HepG2 (cell line): ENCODE measurements around the gene PRKAR1A. TPM values are rescaled to one million over a fixed set of nuclear protein-coding genes. Genes with fewer than 3 reads are reported as not detected.

Experiments
- ATAC-seq: fragments of 200-7000 bp; cut with Tn5 transposase; 3 replicates; pipeline ENCODE4 v1.9.1; 2020; ENCODE audit warnings: mild to moderate bottlenecking, moderate library complexity
- BruUV-seq: library from RNA; stranded (reverse); fragments of 400-500 nt; replicated peaks from 2 replicates; lab custom pipeline; 2021; lab: Mats Ljungman, UMichigan
- CTCF ChIA-PET: fragments of 300-600 bp; formaldehyde crosslinking; extraction: SDS; loops from one replicate; lab custom pipeline; 2021; ENCODE audit warnings: low total read pairs, inconsistent platforms, low intra/inter-chr PET ratio; lab: Yijun Ruan, JAX
- POLR2A ChIA-PET: fragments of 350-600 bp; sonication (Branson Sonifier 250); formaldehyde crosslinking; loops from one replicate; lab custom pipeline; 2020; ENCODE audit warnings: antibody characterized with exemption, inconsistent platforms; lab: Yijun Ruan, JAX
- DNase-seq: peaks from one replicate; pipeline ENCODE4 v3.0.0-alpha.2; 2015; ENCODE audit warnings: low spot score
- FAIRE-seq: peaks from 3 replicates; lab custom pipeline; 2011; peaks lifted over from hg19 to GRCh38; lab: Jason Lieb, UNC
- H2AFZ ChIP-seq: one replicate; pipeline ENCODE4 v1.6.1; 2011; ENCODE audit warnings: low read length, inconsistent platforms
- H3K27ac ChIP-seq: fragments of 300-600 bp; 3 replicates; pipeline ENCODE4 v1.8.0; 2011; ENCODE audit warnings: mixed run types, mild to moderate bottlenecking, mixed read lengths, low read length, inconsistent platforms; ENCODE audit not compliant: insufficient read depth; ENCODE audit errors: extremely low read length
- H3K27me3 ChIP-seq, 2 experiments: fragments of 200-600 bp in 1 of 2; 2 replicates in 1 of 2; 3 replicates in 1 of 2; pipeline versions ENCODE4 v1.6.0 to v1.8.0; 2011; ENCODE audit warnings: low read length in 2 of 2, mild to moderate bottlenecking in 2 of 2, moderate library complexity in 2 of 2, inconsistent platforms in 1 of 2; ENCODE audit not compliant: insufficient read depth in 2 of 2, control insufficient read depth in 1 of 2
- H3K36me3 ChIP-seq, 2 experiments: fragments of 200-600 bp in 1 of 2; replicated peaks in 1 of 2; 2 replicates in 1 of 2; 3 replicates in 1 of 2; pipeline versions ENCODE4 v1.5.1 to v1.8.0; 2011; ENCODE audit warnings: low read length in 2 of 2, inconsistent platforms in 1 of 2; ENCODE audit not compliant: insufficient read depth in 2 of 2, control insufficient read depth in 1 of 2
- H3K4me1 ChIP-seq: 2 replicates; pipeline ENCODE4 v1.5.1; 2012; ENCODE audit warnings: low read length, inconsistent platforms; ENCODE audit not compliant: insufficient read depth
- H3K4me2 ChIP-seq: 2 replicates; pipeline ENCODE4 v1.6.0; 2011; ENCODE audit warnings: low read depth, low read length, inconsistent platforms
- H3K4me3 ChIP-seq, 3 experiments: fragments of 200-600 bp in 1 of 3; sonication (generic), shearing (Covaris generic) in 1 of 3; replicated peaks in 1 of 3; 2 replicates each; pipeline ENCODE4 v1.5.1; 2011 to 2016; ENCODE audit warnings: low read length in 3 of 3, inconsistent platforms in 2 of 3, low read depth in 2 of 3, mild to moderate bottlenecking in 2 of 3, control low read depth in 1 of 3, mixed read lengths in 1 of 3; ENCODE audit not compliant: insufficient read depth in 1 of 3
- H3K79me2 ChIP-seq: one replicate; pipeline ENCODE4 v1.6.1; 2011; ENCODE audit warnings: low read length, inconsistent platforms; ENCODE audit not compliant: insufficient read depth
- H3K9ac ChIP-seq: 2 replicates; pipeline ENCODE4 v1.6.0; 2011; ENCODE audit warnings: mild to moderate bottlenecking, low read depth, low read length, inconsistent platforms; ENCODE audit not compliant: insufficient read depth
- H3K9me3 ChIP-seq: 2 replicates; pipeline ENCODE4 v1.5.1; 2012; ENCODE audit warnings: mild to moderate bottlenecking, low read length
- H4K20me1 ChIP-seq: 2 replicates; pipeline ENCODE4 v1.6.0; 2011; ENCODE audit warnings: inconsistent platforms, mild to moderate bottlenecking, low read length, moderate library complexity; ENCODE audit not compliant: insufficient read depth
- AHDC1 ChIP-seq: sonication (generic); formaldehyde crosslinking; IDR thresholded peaks from 2 replicates; pipeline ENCODE4 v1.5.1; 2020; ENCODE audit warnings: mild to moderate bottlenecking, missing genetic modification reagents, borderline replicate concordance
- CSRNP2 ChIP-seq: sonication (generic); formaldehyde crosslinking; conservative IDR thresholded peaks from 2 replicates; pipeline ENCODE4 v1.8.0; 2022; ENCODE audit warnings: low read depth, missing genetic modification reagents
- HNRNPH1 ChIP-seq: fragments of 200-400 bp; formaldehyde crosslinking; optimal IDR thresholded peaks from 2 replicates; pipeline ENCODE3; 2017; ENCODE audit warnings: mild to moderate bottlenecking, low read depth, low read length
- JDP2 ChIP-seq: sonication (generic); formaldehyde crosslinking; IDR thresholded peaks from 2 replicates; pipeline ENCODE4 v1.8.1; 2022; ENCODE audit warnings: missing genetic modification reagents, borderline replicate concordance
- MED8 ChIP-seq: sonication (generic); formaldehyde crosslinking; IDR thresholded peaks from 2 replicates; pipeline ENCODE4 v1.8.1; 2023; ENCODE audit warnings: mild to moderate bottlenecking, missing genetic modification reagents; ENCODE audit not compliant: insufficient replicate concordance
- NR1H2 ChIP-seq: sonication (generic); formaldehyde crosslinking; IDR thresholded peaks from 2 replicates; pipeline ENCODE4 v1.8.1; 2022; ENCODE audit warnings: low read depth, missing genetic modification reagents, borderline replicate concordance
- RAD51 ChIP-seq: fragments of 450-650 bp; IDR thresholded peaks from 2 replicates; pipeline ENCODE4 v1.6.1; 2016; ENCODE audit warnings: borderline replicate concordance
- ZNF713 ChIP-seq: sonication (generic); formaldehyde crosslinking; IDR thresholded peaks from 2 replicates; pipeline ENCODE4 v1.4.0; 2020; ENCODE audit warnings: mild to moderate bottlenecking, missing genetic modification reagents
- ZNF75D ChIP-seq: sonication (generic); formaldehyde crosslinking; IDR thresholded peaks from 2 replicates; pipeline ENCODE4 v1.8.1; 2023; ENCODE audit warnings: missing genetic modification reagents, mild to moderate bottlenecking, borderline replicate concordance
- ZNF839 ChIP-seq: sonication (generic); formaldehyde crosslinking; IDR thresholded peaks from 2 replicates; pipeline ENCODE4 v1.4.0; 2020; ENCODE audit warnings: missing genetic modification reagents, mild to moderate bottlenecking, borderline replicate concordance
- ZSCAN29 ChIP-seq: sonication (generic); formaldehyde crosslinking; conservative IDR thresholded peaks from 2 replicates; pipeline ENCODE4 v1.4.0; 2020; ENCODE audit warnings: mild to moderate bottlenecking, missing genetic modification reagents
- WGBS: methylation state at CpG from one replicate; pipeline ENCODE4 v1.1.6; 2017; ENCODE audit warnings: low lambda C conversion rate; 5-methylcytosine and 5-hydroxymethylcytosine counted together
- in situ Hi-C: cut with HindIII; loops from 2 replicates; pipeline ENCODE4 v1.10.0; 2017; ENCODE audit warnings: low pct_unique_long_range_greater_than_20kb; ENCODE audit not compliant: extremely low pct_ligation_motif_present
- intact Hi-C: fragments of 100-400 bp; cut with micrococcal nuclease; formaldehyde crosslinking; loops from one replicate; pipeline ENCODE4 v1.10.0; 2022; ENCODE audit not compliant: unreplicated experiment
- polyA plus RNA-seq, 8 experiments: library from polyadenylated mRNA; depleted of rRNA in 3 of 8; stranded (reverse) in 7 of 8; unstranded in 1 of 8; fragments of >200 nt; fragmentation: Illumina TruSeq in 4 of 8; extraction: Trizol in 4 of 8; gene quantifications; 2 replicates each; pipeline versions ENCODE4 v1.2.1 to v1.2.3, GENCODE V29; 2011 to 2016; ENCODE audit warnings: low read depth in 4 of 8, missing spikeins in 1 of 8, mixed read lengths in 1 of 8; ENCODE audit not compliant: insufficient read depth in 1 of 8
- total RNA-seq, 5 experiments: library from RNA; depleted of rRNA; stranded (reverse); fragments of >200 nt; fragmentation: Illumina TruSeq; extraction: Trizol; gene quantifications; 2 replicates each; pipeline ENCODE4 v1.2.3, GENCODE V29; 2016; ENCODE audit warnings: low read depth in 1 of 5

PRKAR1A gene
- total and polyA plus RNA-seq, 2 of the 13 experiments (the other 11 are each of a cell fraction or from before 2014, with no cell fraction given) = 265 to 266 TPM

- H4K20me1 ChIP-seq = no peaks in the 10 kb centered on the region
- in situ Hi-C loops = no loop called here
- no peaks in the 10 kb centered on the region for H3K9me3 ChIP-seq
- TF ChIP-seq NR1H2 (no peak), ZSCAN29 (CRISPR knock-in tag) (no peak), MED8 (CRISPR knock-in tag) (no peak), JDP2 (CRISPR knock-in tag) (no peak), ZNF713 (no peak), AHDC1 (CRISPR knock-in tag) (no peak), ZNF839 (CRISPR knock-in tag) (no peak), RAD51 (no peak), ZNF75D (CRISPR knock-in tag) (no peak), CSRNP2 (no peak), HNRNPH1 (no peak)
- ChIA-PET POLR2A (no interaction called here), CTCF (no interaction called here)
- no peak for DNase-seq
- H3K79me2 ChIP-seq = no peaks in the 10 kb centered on the region
- H3K9ac ChIP-seq = no peak overlapping the region
- WGBS = 86% methylated on average over 4 of the region's 4 CpGs
- H2AFZ ChIP-seq = no peak overlapping the region
- BruUV-seq = no TSS peak
- FAIRE-seq = no peak
- no peaks in the 10 kb centered on the region for H3K36me3 ChIP-seq
- peaks cover 44% of the 10 kb centered on the region for H3K4me1 ChIP-seq
- intact Hi-C loops = no loop called here
- no peaks in the 10 kb centered on the region for H3K27me3 ChIP-seq
- no peak overlapping the region for H3K4me2 ChIP-seq
- H3K27ac ChIP-seq = no peak overlapping the region
- ATAC-seq = no peak
- no peak overlapping the region for H3K4me3 ChIP-seq
Measured at GRCh38 chr17:68489919-68490318, 22.3 kb upstream of the PRKAR1A start.
